Endodermal cell (in vitro differentiated cells): Measurements from ENCODE around the gene OR52N1. TPM values are rescaled to one million over a fixed set of nuclear protein-coding genes. Genes with fewer than 3 reads are reported as not detected.

Experiments used
- DNase-seq: peaks from one replicate; pipeline ENCODE4 v3.0.0-alpha.2; 2017
- H3K27ac ChIP-seq: 2 replicates; pipeline ENCODE4 v1.5.1; 2013; ENCODE audit warnings: mild to moderate bottlenecking, low read depth, low read length, moderate library complexity
- H3K27me3 ChIP-seq: 2 replicates; pipeline ENCODE4 v1.6.1; 2013; ENCODE audit warnings: mild to moderate bottlenecking, low read length, moderate library complexity; ENCODE audit not compliant: insufficient read depth, control insufficient read depth, poor library complexity, severe bottlenecking
- H3K36me3 ChIP-seq: 2 replicates; pipeline ENCODE4 v1.7.0; 2013; ENCODE audit warnings: mild to moderate bottlenecking, low read length, moderate library complexity; ENCODE audit not compliant: control insufficient read depth, insufficient read depth
- H3K4me1 ChIP-seq: one replicate; pipeline ENCODE4 v1.7.0; 2013; ENCODE audit warnings: low read length; ENCODE audit not compliant: control insufficient read depth, insufficient read depth
- H3K4me3 ChIP-seq: 2 replicates; pipeline ENCODE4 v1.5.1; 2013; ENCODE audit warnings: mild to moderate bottlenecking, low read length, moderate library complexity
- H3K9ac ChIP-seq: 2 replicates; pipeline ENCODE4 v1.6.1; 2013; ENCODE audit warnings: mild to moderate bottlenecking, low read length, moderate library complexity; ENCODE audit not compliant: poor library complexity, severe bottlenecking; ENCODE audit errors: extremely low read depth
- H3K9me3 ChIP-seq: 2 replicates; pipeline ENCODE4 v1.6.1; 2013; ENCODE audit warnings: mild to moderate bottlenecking, low read length, moderate library complexity; ENCODE audit not compliant: control insufficient read depth
- H3K27ac Mint-ChIP-seq: 2 replicates; pipeline ENCODE4 v1.8.0; 2020; ENCODE audit warnings: mixed read lengths
- H3K27me3 Mint-ChIP-seq: 2 replicates; pipeline ENCODE4 v1.8.0; 2021; ENCODE audit warnings: mild to moderate bottlenecking, mixed read lengths; ENCODE audit not compliant: insufficient read depth
- H3K36me3 Mint-ChIP-seq: 2 replicates; pipeline ENCODE4 v1.8.0; 2020; ENCODE audit warnings: low read depth, mixed read lengths
- H3K4me1 Mint-ChIP-seq: 2 replicates; pipeline ENCODE4 v1.8.0; 2020; ENCODE audit warnings: mixed read lengths
- H3K4me3 Mint-ChIP-seq: 2 replicates; pipeline ENCODE4 v1.8.0; 2020; ENCODE audit warnings: mild to moderate bottlenecking, moderate library complexity, mixed read lengths
- H3K9me3 Mint-ChIP-seq: 2 replicates; pipeline ENCODE4 v1.8.0; 2020; ENCODE audit warnings: mild to moderate bottlenecking, mixed read lengths
- CTCF ChIP-seq: fragments of 200-600 bp; sonication (generic); conservative IDR thresholded peaks from 2 replicates; pipeline ENCODE4 v1.5.0; 2021; ENCODE audit warnings: antibody characterized with exemption, mild to moderate bottlenecking
- WGBS, 2 experiments: methylation state at CpG; one replicate each; pipeline versions ENCODE4 v1.1.5 to v1.1.7; 2013; ENCODE audit warnings: missing lambda C conversion rate in 2 of 2, mixed read lengths in 1 of 2; ENCODE audit not compliant: insufficient coverage in 1 of 2, insufficient read length in 1 of 2; 5-methylcytosine and 5-hydroxymethylcytosine counted together
- total RNA-seq, 2 donors: library from RNA; stranded (reverse); fragmentation: NEBNext Ultra II Directional in 1 of 2; extraction: Animal tissue kit (Norgen Biotek cat#: 25700) in 1 of 2; gene quantifications; 2 replicates in 1 of 2; 3 replicates in 1 of 2; pipeline ENCODE4 v1.2.1, GENCODE V29; 2021

Gene OR52N1
- total RNA-seq, 2 donors from 2014 or later, result not detected

- H3K4me3 Mint-ChIP-seq, result no peak within 1 kb of the TSS
- Histone ChIP-seq H3K27me3 (no peaks in the 10 kb centered on the region), H3K27ac (no peak within 1 kb of the TSS), H3K9ac (no peak within 1 kb of the TSS), H3K36me3 (no peaks in the 10 kb centered on the region), H3K4me3 (no peak within 1 kb of the TSS), H3K9me3 (no peaks in the 10 kb centered on the region), H3K4me1 (no peaks in the 10 kb centered on the region)
- no peak for DNase-seq
- H3K9me3 Mint-ChIP-seq, result no peaks in the 10 kb centered on the region
- H3K4me1 Mint-ChIP-seq, result no peaks in the 10 kb centered on the region
- no peaks in the 10 kb centered on the region for H3K36me3 Mint-ChIP-seq
- no peak within 1 kb of the TSS for H3K27ac Mint-ChIP-seq
- no peak for TF ChIP-seq CTCF
- H3K27me3 Mint-ChIP-seq, result peaks cover 30% of the 10 kb centered on the region
- no CpG with 5 or more reads among the region's 4 CpGs for WGBS, 2 experiments
Measured at GRCh38 chr11:5783255-5783654, 7.8 kb downstream of the OR52N1 start, which contains the start of gene OR52N5. OR52N5 (minus strand) TSS chr11:5783355; CDS start chr11:5778634, 4,721 bp downstream.

DNA sequence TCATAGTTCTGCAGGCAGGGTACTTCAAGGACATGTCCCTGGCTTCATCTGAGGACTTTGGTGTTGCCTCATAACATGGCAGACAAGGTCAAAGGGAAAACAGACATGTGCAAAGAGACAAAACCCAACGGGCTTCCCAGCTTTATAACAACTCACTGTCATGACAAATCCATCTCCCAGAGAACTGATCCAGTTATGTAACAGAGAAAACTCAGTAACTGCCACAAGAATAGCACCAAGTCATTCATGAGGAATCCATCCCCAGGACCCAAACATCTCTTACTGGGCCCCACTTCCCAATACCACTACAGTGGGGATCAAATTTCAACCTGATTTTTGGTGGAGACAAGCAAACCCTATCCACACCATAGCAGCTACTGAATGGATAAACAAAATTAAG is 24.0 kb downstream of the OR52N1 start:
- no peaks in the 10 kb centered on the region for H3K4me1 Mint-ChIP-seq
- no peak for TF ChIP-seq CTCF

DNA sequence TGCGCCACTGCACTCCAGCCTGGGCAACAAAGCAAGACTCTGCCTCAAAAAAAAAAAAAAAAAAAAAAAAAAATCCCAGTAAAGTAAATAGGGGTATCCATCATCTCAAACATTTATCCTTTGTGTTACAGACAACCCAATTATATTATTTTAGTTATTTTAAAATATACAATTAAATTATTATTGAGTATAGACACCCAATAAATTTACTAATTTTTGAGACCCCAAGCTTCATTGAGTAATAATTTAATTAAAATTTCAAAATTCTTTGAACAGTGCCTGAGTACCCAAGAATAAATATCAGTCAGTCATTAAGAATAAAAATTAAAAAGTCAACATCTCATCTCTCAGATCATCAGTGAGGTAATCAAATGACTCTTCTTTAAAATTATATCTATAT is 37.1 kb downstream of the OR52N1 start, which contains the start of gene OR52N4:
OR52N4 (plus strand) TSS at position 301 of the 400 bp plus-strand sequence. CDS start 498 bp downstream, outside the sequence.
- H3K36me3 ChIP-seq, result no peaks in the 10 kb centered on the region
- H3K27ac ChIP-seq, result no peak within 1 kb of the TSS
- no peak within 1 kb of the TSS for H3K9ac ChIP-seq
- H3K27me3 Mint-ChIP-seq, result no peaks in the 10 kb centered on the region
- no peak for DNase-seq
- no peak within 1 kb of the TSS for H3K4me3 ChIP-seq
- H3K9me3 Mint-ChIP-seq, result no peaks in the 10 kb centered on the region
- no peak within 1 kb of the TSS for H3K4me3 Mint-ChIP-seq
- no peaks in the 10 kb centered on the region for H3K36me3 Mint-ChIP-seq
- no peaks in the 10 kb centered on the region for H3K9me3 ChIP-seq
- no peaks in the 10 kb centered on the region for H3K4me1 ChIP-seq
- H3K4me1 Mint-ChIP-seq, result no peaks in the 10 kb centered on the region
- H3K27me3 ChIP-seq, result no peaks in the 10 kb centered on the region
- TF ChIP-seq CTCF, result no peak
- H3K27ac Mint-ChIP-seq, result no peak within 1 kb of the TSS
- WGBS, 2 experiments, result no CpG with 5 or more reads among the region's 1 CpG

More for the DNA sequence above, 24.0 kb downstream of the OR52N1 start:
- no peak overlapping the region for H3K9ac ChIP-seq
- no peak overlapping the region for H3K4me3 Mint-ChIP-seq
- H3K27me3 Mint-ChIP-seq, result no peaks in the 10 kb centered on the region
- no peak overlapping the region for H3K27ac ChIP-seq
- no CpG with 5 or more reads among the region's 1 CpG for WGBS, 2 experiments
- no peak overlapping the region for H3K27ac Mint-ChIP-seq
- H3K4me3 ChIP-seq, result no peak overlapping the region
- H3K9me3 ChIP-seq, result no peaks in the 10 kb centered on the region
- no peak for DNase-seq
- H3K4me1 ChIP-seq, result no peaks in the 10 kb centered on the region
- H3K36me3 ChIP-seq, result no peaks in the 10 kb centered on the region
- no peaks in the 10 kb centered on the region for H3K9me3 Mint-ChIP-seq
- H3K27me3 ChIP-seq, result no peaks in the 10 kb centered on the region
- no peaks in the 10 kb centered on the region for H3K36me3 Mint-ChIP-seq
